CD4-positive, alpha-beta T cell (primary cell): Measurements from ENCODE around the gene CTIF. TPM values are rescaled to one million over a fixed set of nuclear protein-coding genes. Genes with fewer than 3 reads are reported as not detected.

ENCODE experiments used
- ATAC-seq: fragments of 200-7000 bp; cut with Tn5 transposase; one replicate; pipeline ENCODE4 v1.10.0; 2022; ENCODE audit warnings: mild to moderate bottlenecking; ENCODE audit not compliant: poor library complexity
- CTCF ChIA-PET: fragments of 350-600 bp; sonication (Branson Sonifier 250); formaldehyde crosslinking; loops from one replicate; lab custom pipeline; 2021; ENCODE audit warnings: antibody characterized with exemption, inconsistent platforms; lab: Charles Lee
- POLR2A ChIA-PET: fragments of 350-600 bp; sonication (Branson Sonifier 250); formaldehyde crosslinking; loops from one replicate; lab custom pipeline; 2021; ENCODE audit warnings: antibody characterized with exemption, inconsistent platforms; lab: Charles Lee
- DNase-seq, 14 experiments: peaks; one replicate each; pipeline ENCODE4 v3.0.0-alpha.2; 2013 to 2020; ENCODE audit warnings: mixed read lengths in 2 of 14
- H3K27ac ChIP-seq, 2 donors: one replicate each; pipeline versions ENCODE4 v1.5.1 to v1.7.0; 2013; ENCODE audit warnings: low read length in 2 of 2, low read depth in 1 of 2, mild to moderate bottlenecking in 1 of 2
- H3K27me3 ChIP-seq, 2 experiments: 1 replicate in 1 of 2; 2 replicates in 1 of 2; pipeline versions ENCODE4 v1.6.1 to v1.7.0; 2013; ENCODE audit warnings: low read length in 2 of 2, control low read depth in 1 of 2, mild to moderate bottlenecking in 1 of 2, moderate library complexity in 1 of 2; ENCODE audit not compliant: insufficient read depth in 2 of 2, control insufficient read depth in 1 of 2
- H3K36me3 ChIP-seq: one replicate; pipeline ENCODE4 v1.6.1; 2013; ENCODE audit warnings: low read length, control low read depth; ENCODE audit not compliant: insufficient read depth
- H3K4me1 ChIP-seq: one replicate; pipeline ENCODE4 v1.6.1; 2013; ENCODE audit warnings: low read length, control low read depth; ENCODE audit not compliant: insufficient read depth
- H3K4me3 ChIP-seq: one replicate; pipeline ENCODE4 v1.5.1; 2013; ENCODE audit warnings: mild to moderate bottlenecking, low read length, moderate library complexity
- H3K9me3 ChIP-seq, 2 experiments: 1 replicate in 1 of 2; 2 replicates in 1 of 2; pipeline versions ENCODE4 v1.6.1 to v1.7.0; 2013; ENCODE audit warnings: low read length in 2 of 2, mild to moderate bottlenecking in 2 of 2, control low read depth in 1 of 2, moderate library complexity in 1 of 2; ENCODE audit not compliant: control insufficient read depth in 1 of 2, insufficient read depth in 1 of 2
- H3K27ac Mint-ChIP-seq: one replicate; pipeline ENCODE4 v1.8.0; 2020; ENCODE audit warnings: mixed read lengths
- H3K27me3 Mint-ChIP-seq: one replicate; pipeline ENCODE4 v1.8.0; 2021; ENCODE audit warnings: mixed read lengths
- H3K36me3 Mint-ChIP-seq: one replicate; pipeline ENCODE4 v1.8.0; 2021; ENCODE audit warnings: low read depth, mixed read lengths
- H3K4me1 Mint-ChIP-seq: one replicate; pipeline ENCODE4 v1.8.0; 2021; ENCODE audit warnings: low read depth, mixed read lengths
- H3K4me3 Mint-ChIP-seq: one replicate; pipeline ENCODE4 v1.8.0; 2020; ENCODE audit warnings: mild to moderate bottlenecking, mixed read lengths
- H3K9me3 Mint-ChIP-seq: one replicate; pipeline ENCODE4 v1.8.0; 2020; ENCODE audit warnings: mixed read lengths
- CTCF ChIP-seq: fragments of 200-600 bp; IDR thresholded peaks from one replicate; pipeline ENCODE4 v1.8.0; 2022; ENCODE audit warnings: antibody characterized with exemption, mild to moderate bottlenecking
- intact Hi-C, 2 experiments: fragments of 100-400 bp; cut with DNase I in 1 of 2; cut with micrococcal nuclease in 1 of 2; formaldehyde crosslinking; loops; one replicate each; pipeline versions ENCODE4 v1.15.1 to v1.9.0; 2023 to 2025; cut with DNase I, micrococcal nuclease
- total RNA-seq, 174 experiments: library from RNA in 2 of 174; stranded (reverse) in 2 of 174; gene quantifications; one replicate each; pipeline ENCODE4 v1.2.3 and lab custom pipeline; 2021 to 2026

CTIF gene
- total RNA-seq, 2 experiments from 2014 or later: 1.1 to 2.9 TPM

DNA sequence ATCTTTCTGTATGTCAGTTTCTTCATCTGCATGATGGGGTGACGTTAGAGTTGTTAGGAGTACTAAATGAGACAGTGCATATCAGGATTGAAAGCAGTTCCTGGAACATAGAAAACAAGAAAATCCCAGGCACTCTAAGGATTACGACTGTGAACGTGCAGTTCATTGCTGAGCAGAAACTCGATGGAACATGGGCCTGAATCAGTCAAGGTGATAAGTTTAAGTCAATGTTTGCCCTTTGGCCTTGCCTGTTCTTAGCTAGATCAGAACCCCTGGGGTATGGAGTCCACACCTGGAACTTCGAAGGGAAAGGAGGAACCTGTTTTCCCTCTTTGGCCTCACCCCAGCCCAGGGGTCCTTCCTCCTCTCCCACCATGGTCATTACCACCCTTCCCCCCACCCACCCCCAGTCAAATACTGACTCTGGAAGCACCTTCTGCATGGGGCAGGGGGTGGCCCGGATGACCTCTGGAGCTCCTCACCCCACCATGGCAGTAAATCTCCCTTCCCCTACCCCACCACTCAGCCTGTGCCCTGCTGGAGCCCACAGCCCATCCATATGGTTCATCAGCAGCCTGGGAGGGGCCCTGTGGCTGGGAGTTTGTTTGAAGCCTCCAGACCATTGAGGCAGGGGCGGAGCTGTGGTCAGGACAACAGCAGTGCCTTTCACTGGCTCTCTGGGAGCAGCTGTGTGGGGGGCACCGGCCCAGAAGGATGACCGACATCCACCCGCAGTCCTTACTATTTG lies 247.8 kb downstream of the CTIF start:
- no peaks in the 10 kb centered on the region for H3K36me3 ChIP-seq
- CTCF ChIA-PET: no interaction called here

DNA sequence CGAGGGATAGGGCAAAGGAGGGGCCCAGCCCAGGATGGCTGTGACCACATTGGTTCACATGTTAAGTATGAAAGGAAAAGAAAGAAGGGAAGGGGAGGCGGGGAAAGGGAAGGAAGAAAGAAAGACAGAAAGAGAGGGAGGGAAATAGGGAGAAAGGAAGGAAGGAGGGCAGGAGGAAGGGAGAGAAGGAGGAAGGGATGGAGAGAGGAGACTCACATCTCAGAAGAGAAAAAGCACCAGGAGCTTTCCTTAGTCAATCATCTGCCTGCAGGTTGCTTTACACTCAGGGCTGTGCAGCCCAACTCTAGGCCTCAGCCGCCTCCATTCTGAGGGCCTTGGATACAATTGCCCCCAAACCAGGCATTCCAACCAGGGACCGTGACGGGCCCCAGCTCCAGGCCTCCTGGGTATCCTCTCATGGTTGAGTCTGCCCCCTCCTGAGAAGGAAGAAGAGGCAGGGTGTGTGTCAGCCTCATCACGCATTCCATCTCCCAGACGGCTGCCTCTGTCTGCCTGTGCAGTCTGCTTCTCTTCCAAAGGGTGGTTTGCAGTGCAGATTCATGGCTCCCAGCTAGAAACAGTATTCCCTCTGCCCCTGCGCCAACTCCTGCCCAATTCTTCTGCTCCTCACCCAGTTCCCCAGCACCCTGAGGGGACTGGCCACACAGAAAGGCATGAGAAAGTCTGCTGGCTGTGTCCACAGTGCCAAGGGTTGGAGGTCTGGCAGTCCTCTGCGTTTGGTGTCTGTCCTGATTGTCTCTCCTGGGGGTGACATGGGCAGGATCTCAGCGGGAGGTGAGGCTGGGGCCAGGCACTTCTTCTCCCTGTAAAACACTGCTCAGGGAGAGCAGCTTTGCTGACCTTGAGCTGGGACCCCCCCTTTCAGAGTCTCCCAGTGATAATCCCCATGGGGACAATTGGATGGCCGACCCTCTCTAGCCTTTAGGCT lies 248.6 kb downstream of the CTIF start:
- no peaks in the 10 kb centered on the region for H3K9me3 Mint-ChIP-seq

More for the DNA sequence above, 247.8 kb downstream of the CTIF start:
- no peak overlapping the region for H3K27ac ChIP-seq
- no peaks in the 10 kb centered on the region for H3K9me3 Mint-ChIP-seq
- no peaks in the 10 kb centered on the region for H3K36me3 Mint-ChIP-seq
- POLR2A ChIA-PET: no interaction called here
- H3K4me3 Mint-ChIP-seq: no peak overlapping the region
- no peaks in the 10 kb centered on the region for H3K27me3 ChIP-seq
- intact Hi-C loops: no loop called here
- TF ChIP-seq CTCF: no peak
- ATAC-seq (no peak), DNase-seq (no peak)
- H3K4me1 Mint-ChIP-seq: peaks cover 17% of the 10 kb centered on the region
- no peaks in the 10 kb centered on the region for H3K27me3 Mint-ChIP-seq
- no peak overlapping the region for H3K4me3 ChIP-seq
- no peaks in the 10 kb centered on the region for H3K9me3 ChIP-seq
- H3K27ac Mint-ChIP-seq: no peak overlapping the region
- peaks cover 30% of the 10 kb centered on the region for H3K4me1 ChIP-seq

GRCh38 chr18:48788373-48788772 lies 249.5 kb downstream of the CTIF start:
- Histone ChIP-seq H3K9me3 (no peaks in the 10 kb centered on the region), H3K4me1 (peaks cover 30% of the 10 kb centered on the region)
- no peak overlapping the region for H3K4me3 Mint-ChIP-seq

More for the DNA sequence above, 248.6 kb downstream of the CTIF start:
- Mint-ChIP-seq H3K4me1 (peaks cover 17% of the 10 kb centered on the region), H3K27me3 (no peaks in the 10 kb centered on the region), H3K36me3 (no peaks in the 10 kb centered on the region), H3K4me3 (no peak overlapping the region), H3K27ac (no peak overlapping the region)
- ATAC-seq: no peak
- no peaks in the 10 kb centered on the region for H3K9me3 ChIP-seq
- peaks cover 30% of the 10 kb centered on the region for H3K4me1 ChIP-seq
- TF ChIP-seq CTCF: no peak
- intact Hi-C loops: no loop called here
- H3K27ac ChIP-seq: no peak overlapping the region
- no peaks in the 10 kb centered on the region for H3K36me3 ChIP-seq
- DNase-seq: no peak
- ChIA-PET POLR2A (no interaction called here), CTCF (no interaction called here)
- H3K4me3 ChIP-seq: no peak overlapping the region
- no peaks in the 10 kb centered on the region for H3K27me3 ChIP-seq

More at GRCh38 chr18:48788373-48788772, 249.5 kb downstream of the CTIF start:
- Histone ChIP-seq H3K4me3 (no peak overlapping the region), H3K27me3 (no peaks in the 10 kb centered on the region), H3K36me3 (no peaks in the 10 kb centered on the region), H3K27ac (no peak overlapping the region)
- intact Hi-C loops: no loop called here
- TF ChIP-seq CTCF: no peak
- Mint-ChIP-seq H3K9me3 (no peaks in the 10 kb centered on the region), H3K27me3 (no peaks in the 10 kb centered on the region), H3K27ac (no peak overlapping the region), H3K4me1 (peaks cover 17% of the 10 kb centered on the region), H3K36me3 (no peaks in the 10 kb centered on the region)
- POLR2A ChIA-PET: no interaction called here
- DNase-seq (no peak), ATAC-seq (no peak)
- CTCF ChIA-PET: no interaction called here
